Activated T-helper 9 cell treated with anti-CD3 and anti-CD28 coated beads, Interleukin-2, amount 50 U/mL, for 16 hours (primary cell): ENCODE results near the gene ANKFN1.

ENCODE experiments used
- DNase-seq: peaks from one replicate; pipeline ENCODE4 v3.0.0-alpha.2; 2020; ENCODE audit warnings: low read depth

Gene ANKFN1

GRCh38 chr17:56506349-56506748, 353.1 kb downstream of the ANKFN1 start:
- DNase-seq, result no peak

- no peak for DNase-seq
Measured at GRCh38 chr17:56510554-56511342, 357.5 kb downstream of the ANKFN1 start.

GRCh38 chr17:56514264-56514663, 361.0 kb downstream of the ANKFN1 start:
- no peak for DNase-seq

GRCh38 chr17:56514899-56515298, 361.6 kb downstream of the ANKFN1 start:
- no peak for DNase-seq

GRCh38 chr17:56521414-56522141, 368.3 kb downstream of the ANKFN1 start:
- no peak for DNase-seq

GRCh38 chr17:56523042-56523441, 369.8 kb downstream of the ANKFN1 start:
- no peak for DNase-seq

- no peak for DNase-seq
Measured at GRCh38 chr17:56528696-56529095, 375.4 kb downstream of the ANKFN1 start.

- no peak for DNase-seq
Measured at GRCh38 chr17:56532926-56533325, 379.7 kb downstream of the ANKFN1 start.

- no peak for DNase-seq
Measured at GRCh38 chr17:56536766-56537165, 383.5 kb downstream of the ANKFN1 start.

GRCh38 chr17:56540836-56541235, 387.6 kb downstream of the ANKFN1 start:
- DNase-seq, result no peak

- DNase-seq, result no peak
Measured at GRCh38 chr17:56543280-56543679, 390.0 kb downstream of the ANKFN1 start.

- DNase-seq, result no peak
Measured at GRCh38 chr17:56545106-56545505, 391.8 kb downstream of the ANKFN1 start.

GRCh38 chr17:56545930-56546329, 392.7 kb downstream of the ANKFN1 start:
- no peak for DNase-seq

- no peak for DNase-seq
Measured at GRCh38 chr17:56548661-56549060, 395.4 kb downstream of the ANKFN1 start.

- no peak for DNase-seq
Measured at GRCh38 chr17:56549501-56549900, 396.2 kb downstream of the ANKFN1 start.

GRCh38 chr17:56557682-56558081, 404.4 kb downstream of the ANKFN1 start:
- no peak for DNase-seq

- DNase-seq, result no peak
Measured at GRCh38 chr17:56558088-56558487, 404.8 kb downstream of the ANKFN1 start.
